ENCODE data around the gene CHPF.

The CHPF gene

GRCh38 chr2:219574484-219575311 is 31.1 kb upstream of the CHPF start:
- H3K27me3 ChIP-seq (ENCODE audit: control insufficient read depth, insufficient read depth, low read length), result no peaks in the 10 kb centered on the region
- no peaks in the 10 kb centered on the region for H3K36me3 ChIP-seq (ENCODE audit: control insufficient read depth, insufficient read depth, low read length)
- H3K9me3 ChIP-seq (ENCODE audit: control insufficient read depth, low read length), result no peaks in the 10 kb centered on the region
- no peak for TF ChIP-seq CTCF (IDR thresholded peaks at IDR 0.05)
- H3K27ac ChIP-seq, result no peak overlapping the region
- no peak overlapping the region for H3K4me2 ChIP-seq (ENCODE audit: low read length)
- peaks cover 5% of the 10 kb centered on the region for H3K4me1 ChIP-seq
- no peak overlapping the region for H3K4me3 ChIP-seq (ENCODE audit: low read depth, low read length)
- H3K9ac ChIP-seq, result no peak overlapping the region
- H2AFZ ChIP-seq, result no peak overlapping the region
- no peaks in the 10 kb centered on the region for H3K79me2 ChIP-seq

- H3K9ac ChIP-seq, result no peak overlapping the region
- no peaks in the 10 kb centered on the region for H3K27me3 ChIP-seq (ENCODE audit: control insufficient read depth, insufficient read depth, low read length)
- no peak for TF ChIP-seq CTCF (IDR thresholded peaks at IDR 0.05)
- no peaks in the 10 kb centered on the region for H3K79me2 ChIP-seq
- H3K9me3 ChIP-seq (ENCODE audit: control insufficient read depth, low read length), result no peaks in the 10 kb centered on the region
- no peak overlapping the region for H3K27ac ChIP-seq
- H3K4me2 ChIP-seq (ENCODE audit: low read length), result no peak overlapping the region
- peaks cover 2% of the 10 kb centered on the region for H3K4me1 ChIP-seq
- no peak overlapping the region for H2AFZ ChIP-seq
- no peak overlapping the region for H3K4me3 ChIP-seq (ENCODE audit: low read depth, low read length)
- no peaks in the 10 kb centered on the region for H3K36me3 ChIP-seq (ENCODE audit: control insufficient read depth, insufficient read depth, low read length)
Observed at GRCh38 chr2:219573166-219573565, 29.6 kb upstream of the CHPF start.

- H3K9ac ChIP-seq, result peak within 1 kb of the TSS; percentile 77
- TF ChIP-seq CTCF (IDR thresholded peaks at IDR 0.05), result no peak
- H3K36me3 ChIP-seq (ENCODE audit: control insufficient read depth, insufficient read depth, low read length), result no peaks in the 10 kb centered on the region
- no peaks in the 10 kb centered on the region for H3K9me3 ChIP-seq (ENCODE audit: control insufficient read depth, low read length)
- no peaks in the 10 kb centered on the region for H3K27me3 ChIP-seq (ENCODE audit: control insufficient read depth, insufficient read depth, low read length)
- H3K4me2 ChIP-seq (ENCODE audit: low read length), result peak within 1 kb of the TSS; percentile 82
- peak within 1 kb of the TSS; percentile 100 for H2AFZ ChIP-seq
- H3K4me1 ChIP-seq, result peaks cover 2% of the 10 kb centered on the region
- no peaks in the 10 kb centered on the region for H3K79me2 ChIP-seq
- peak within 1 kb of the TSS; percentile 66 for H3K4me3 ChIP-seq (ENCODE audit: low read depth, low read length)
- peak within 1 kb of the TSS; percentile 67 for H3K27ac ChIP-seq
Observed at GRCh38 chr2:219572237-219573001, 28.8 kb upstream of the CHPF start, which contains the start of gene INHA. Gene INHA, plus strand, starts transcription at chr2:219572310. Its CDS starts 65 bp downstream, at chr2:219572375.

GRCh38 chr2:219571311-219572236 is 28.0 kb upstream of the CHPF start, which contains the start of gene OBSL1:
Gene OBSL1, minus strand, starts transcription at chr2:219571539. Its CDS starts 307 bp downstream, at chr2:219571232.
- Histone ChIP-seq H3K4me2 (ENCODE audit: low read length) (peak within 1 kb of the TSS; percentile 83), H3K4me3 (ENCODE audit: low read depth, low read length) (peak within 1 kb of the TSS; percentile 66), H2AFZ (peak within 1 kb of the TSS; percentile 100), H3K27me3 (ENCODE audit: control insufficient read depth, insufficient read depth, low read length) (no peaks in the 10 kb centered on the region), H3K9me3 (ENCODE audit: control insufficient read depth, low read length) (no peaks in the 10 kb centered on the region), H3K9ac (peak within 1 kb of the TSS; percentile 77), H3K79me2 (no peaks in the 10 kb centered on the region), H3K36me3 (ENCODE audit: control insufficient read depth, insufficient read depth, low read length) (no peaks in the 10 kb centered on the region), H3K4me1 (peaks cover 2% of the 10 kb centered on the region), H3K27ac (peak within 1 kb of the TSS; percentile 67)
- TF ChIP-seq CTCF (IDR thresholded peaks at IDR 0.05), result no peak
